H9 (cell line): ENCODE data around the gene MSH3. TPM values are rescaled to one million over a fixed set of nuclear protein-coding genes. Genes with fewer than 3 reads are reported as not detected.

Experiments used
- DNase-seq: peaks from one replicate; pipeline ENCODE4 v3.0.0-alpha.2; 2017
- H2AFZ ChIP-seq: one replicate; pipeline ENCODE4 v1.6.1; 2013; ENCODE audit warnings: mild to moderate bottlenecking, low read length, control low read depth, moderate library complexity
- H2AK5ac ChIP-seq: 2 replicates; pipeline ENCODE4 v1.6.1; 2013; ENCODE audit warnings: low read length, control low read depth, mixed read lengths; ENCODE audit not compliant: insufficient read length
- H2BK120ac ChIP-seq: one replicate; pipeline ENCODE4 v1.6.1; 2013; ENCODE audit warnings: low read depth, mild to moderate bottlenecking, low read length, control low read depth, inconsistent platforms; ENCODE audit not compliant: poor library complexity, severe bottlenecking
- H2BK12ac ChIP-seq: 2 replicates; pipeline ENCODE4 v1.6.1; 2013; ENCODE audit warnings: low read length, control low read depth, mixed read lengths, low read depth; ENCODE audit not compliant: insufficient read length
- H2BK15ac ChIP-seq: 2 replicates; pipeline ENCODE4 v1.6.1; 2013; ENCODE audit warnings: low read depth, low read length, control low read depth
- H2BK20ac ChIP-seq: one replicate; pipeline ENCODE4 v1.6.1; 2013; ENCODE audit warnings: low read depth, mild to moderate bottlenecking, low read length, control low read depth, inconsistent platforms; ENCODE audit not compliant: poor library complexity, severe bottlenecking
- H2BK5ac ChIP-seq: 2 replicates; pipeline ENCODE4 v1.6.1; 2013; ENCODE audit warnings: low read length, control low read depth, mixed read lengths; ENCODE audit not compliant: insufficient read length
- H3K14ac ChIP-seq: 2 replicates; pipeline ENCODE4 v1.6.1; 2013; ENCODE audit warnings: low read length, control low read depth; ENCODE audit not compliant: insufficient read depth
- H3K18ac ChIP-seq: 2 replicates; pipeline ENCODE4 v1.6.1; 2013; ENCODE audit warnings: low read depth, mild to moderate bottlenecking, mixed read lengths, low read length, control low read depth; ENCODE audit not compliant: insufficient read length
- H3K23ac ChIP-seq: 2 replicates; pipeline ENCODE4 v1.6.1; 2013; ENCODE audit warnings: low read length, control low read depth, mixed read lengths, low read depth; ENCODE audit not compliant: insufficient read length
- H3K23me2 ChIP-seq: 2 replicates; pipeline ENCODE4 v1.6.1; 2013; ENCODE audit warnings: low read depth, mild to moderate bottlenecking, mixed read lengths, low read length, control low read depth; ENCODE audit not compliant: insufficient read length, poor library complexity, severe bottlenecking
- H3K27ac ChIP-seq: 2 replicates; pipeline ENCODE4 v1.5.1; 2013; ENCODE audit warnings: low read length, control low read depth, mixed read lengths, low read depth; ENCODE audit not compliant: insufficient read length
- H3K27me3 ChIP-seq: 2 replicates; pipeline ENCODE4 v1.6.1; 2013; ENCODE audit warnings: low read length, control low read depth, inconsistent platforms; ENCODE audit not compliant: insufficient read depth
- H3K4ac ChIP-seq: 2 replicates; pipeline ENCODE4 v1.6.1; 2013; ENCODE audit warnings: low read depth, mild to moderate bottlenecking, control low read depth, inconsistent platforms, low read length, moderate library complexity
- H3K4me1 ChIP-seq: 2 replicates; pipeline ENCODE4 v1.6.1; 2013; ENCODE audit warnings: low read length, control low read depth, inconsistent platforms; ENCODE audit not compliant: insufficient read depth
- H3K4me2 ChIP-seq: 2 replicates; pipeline ENCODE4 v1.6.1; 2013; ENCODE audit warnings: low read length, control low read depth, mixed read lengths; ENCODE audit not compliant: insufficient read length, insufficient read depth
- H3K56ac ChIP-seq: 2 replicates; pipeline ENCODE4 v1.6.1; 2013; ENCODE audit warnings: low read depth, mild to moderate bottlenecking, mixed read lengths, low read length, control low read depth; ENCODE audit not compliant: insufficient read length
- H3K79me1 ChIP-seq: 2 replicates; pipeline ENCODE4 v1.6.1; 2013; ENCODE audit warnings: low read depth, mild to moderate bottlenecking, moderate library complexity, low read length, control low read depth, inconsistent platforms; ENCODE audit not compliant: insufficient read depth, poor library complexity, severe bottlenecking
- H3K79me2 ChIP-seq: 2 replicates; pipeline ENCODE4 v1.6.1; 2013; ENCODE audit warnings: low read length, control low read depth, inconsistent platforms; ENCODE audit not compliant: insufficient read depth
- H3K9ac ChIP-seq: 2 replicates; pipeline ENCODE4 v1.6.1; 2013; ENCODE audit warnings: low read length, control low read depth, mixed read lengths; ENCODE audit not compliant: insufficient read length; ENCODE audit errors: extremely low read depth
- H3K9me3 ChIP-seq: one replicate; pipeline ENCODE4 v1.6.1; 2013; ENCODE audit warnings: low read depth, low read length, inconsistent platforms; ENCODE audit not compliant: control insufficient read depth
- H3T11ph ChIP-seq: one replicate; pipeline ENCODE4 v1.6.1; 2013; ENCODE audit warnings: mild to moderate bottlenecking, low read length, control low read depth, inconsistent platforms
- H4K20me1 ChIP-seq: one replicate; pipeline ENCODE4 v1.6.1; 2013; ENCODE audit not compliant: control insufficient read depth, insufficient read length, insufficient read depth
- H4K5ac ChIP-seq: 2 replicates; pipeline ENCODE4 v1.6.1; 2013; ENCODE audit warnings: low read depth, mild to moderate bottlenecking, mixed read lengths, low read length, control low read depth; ENCODE audit not compliant: insufficient read length
- H4K8ac ChIP-seq: replicated peaks from 2 replicates; pipeline ENCODE4 v1.6.1; 2013; ENCODE audit warnings: low read length, control low read depth, mixed read lengths, low read depth; ENCODE audit not compliant: insufficient read length
- H4K91ac ChIP-seq: 2 replicates; pipeline ENCODE4 v1.6.1; 2013; ENCODE audit warnings: low read depth, mild to moderate bottlenecking, moderate library complexity, mixed read lengths, low read length, control low read depth; ENCODE audit not compliant: insufficient read length
- H3K27ac Mint-ChIP-seq, 3 experiments: 2 replicates in 2 of 3; 3 replicates in 1 of 3; pipeline ENCODE4 v1.8.0; 2020 to 2021; ENCODE audit warnings: mixed read lengths in 3 of 3, mild to moderate bottlenecking in 1 of 3, moderate library complexity in 1 of 3
- H3K27me3 Mint-ChIP-seq: 2 replicates; pipeline ENCODE4 v1.8.0; 2021; ENCODE audit warnings: low read depth, mild to moderate bottlenecking, moderate library complexity, mixed read lengths
- H3K36me3 Mint-ChIP-seq, 3 experiments: 2 replicates in 2 of 3; 3 replicates in 1 of 3; pipeline ENCODE4 v1.8.0; 2020 to 2021; ENCODE audit warnings: low read depth in 3 of 3, mixed read lengths in 3 of 3; ENCODE audit not compliant: insufficient read depth in 1 of 3
- H3K4me1 Mint-ChIP-seq, 2 experiments: 2 replicates each; pipeline ENCODE4 v1.8.0; 2020; ENCODE audit warnings: mixed read lengths in 2 of 2
- H3K4me3 Mint-ChIP-seq, 2 experiments: 2 replicates in 1 of 2; 3 replicates in 1 of 2; pipeline ENCODE4 v1.8.0; 2020 to 2021; ENCODE audit warnings: mild to moderate bottlenecking in 2 of 2, mixed read lengths in 2 of 2, moderate library complexity in 1 of 2
- H3K9me3 Mint-ChIP-seq, 2 experiments: 2 replicates in 1 of 2; 3 replicates in 1 of 2; pipeline ENCODE4 v1.8.0; 2020; ENCODE audit warnings: mild to moderate bottlenecking in 2 of 2, mixed read lengths in 2 of 2, moderate library complexity in 1 of 2
- CTCF ChIP-seq: fragments of 200-600 bp; sonication (generic); conservative IDR thresholded peaks from 3 replicates; pipeline ENCODE4 v1.8.0; 2021; ENCODE audit warnings: antibody characterized with exemption, mild to moderate bottlenecking
- WGBS: extraction: QIAGEN DNeasy Blood & Tissue Kit; methylation state at CpG from one replicate; pipeline ENCODE4 v1.1.7; 2013; ENCODE audit warnings: missing lambda C conversion rate, low lambda C conversion rate, mixed read lengths; ENCODE audit not compliant: insufficient read length; ENCODE audit errors: extremely low coverage; 5-methylcytosine and 5-hydroxymethylcytosine counted together
- total RNA-seq: library from RNA; stranded (reverse); gene quantifications from 2 replicates; pipeline ENCODE4 v1.2.1, GENCODE V29; 2021

MSH3 gene
- total RNA-seq, 1 experiment from 2014 or later: 17.3 TPM

DNA sequence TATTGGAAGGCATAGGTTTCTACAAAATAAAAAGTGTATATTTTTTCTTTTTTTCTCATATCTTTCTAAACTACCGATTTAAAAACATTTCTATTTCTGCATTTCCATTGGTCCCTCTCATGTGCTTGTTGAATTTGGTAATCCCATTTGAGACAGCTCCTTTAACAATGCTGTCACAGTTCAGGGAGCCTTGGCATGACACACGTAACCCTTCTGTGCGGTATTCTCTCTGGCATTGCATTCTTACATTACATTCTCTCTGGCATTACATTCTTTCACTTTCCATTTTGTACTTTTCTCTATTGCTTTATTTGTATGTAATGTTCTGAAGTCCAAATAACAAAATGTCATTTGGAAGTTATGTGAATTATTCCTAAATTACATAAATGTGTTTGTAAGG lies 155.0 kb downstream of the MSH3 start:
- no CpG with 5 or more reads among the region's 3 CpGs for WGBS
- no peaks in the 10 kb centered on the region for H3K27me3 Mint-ChIP-seq
- no peak overlapping the region for H3K56ac ChIP-seq

More for the DNA sequence above, 155.0 kb downstream of the MSH3 start:
- Histone ChIP-seq H3K79me1 (no peaks in the 10 kb centered on the region), H4K8ac (no peak overlapping the region), H3K9ac (no peak overlapping the region), H2BK5ac (no peak overlapping the region), H3K14ac (no peak overlapping the region), H2AK5ac (no peak overlapping the region), H4K91ac (no peak overlapping the region), H3K23me2 (no peaks in the 10 kb centered on the region), H2BK12ac (no peak overlapping the region), H2AFZ (no peak overlapping the region), H3K23ac (no peak overlapping the region), H4K5ac (no peak overlapping the region), H3K18ac (no peak overlapping the region), H3K9me3 (no peaks in the 10 kb centered on the region), H2BK15ac (no peak overlapping the region), H2BK120ac (no peak overlapping the region), H3K27me3 (no peaks in the 10 kb centered on the region), H2BK20ac (no peak overlapping the region), H3K4me2 (no peak overlapping the region), H4K20me1 (no peaks in the 10 kb centered on the region), H3K79me2 (no peaks in the 10 kb centered on the region), H3K27ac (no peak overlapping the region), H3K4me1 (no peaks in the 10 kb centered on the region), H3T11ph (no peak overlapping the region), H3K4ac (no peak overlapping the region)
- Mint-ChIP-seq H3K27ac (no peak overlapping the region), H3K9me3 (no peaks in the 10 kb centered on the region), H3K36me3 (peaks cover 0 to 7% (median 2%) of the 10 kb centered on the region in 3 experiments; a peak in 4 of 7 replicates), H3K4me3 (no peak overlapping the region), H3K4me1 (peaks cover 2 to 3% of the 10 kb centered on the region in 2 experiments; a peak in 2 of 4 replicates)
- no peak for TF ChIP-seq CTCF
- no peak for DNase-seq
